B cell (primary cell): Measurements from ENCODE around the gene BAG2. TPM values are rescaled to one million over a fixed set of nuclear protein-coding genes. Genes with fewer than 3 reads are reported as not detected.
A peak's percentile ranks its signal among the peaks of the same experiment; 100 is the strongest.

Experiments
- ATAC-seq: fragments of 200-7000 bp; cut with Tn5 transposase; one replicate; pipeline ENCODE4 v1.10.0; 2021; ENCODE audit warnings: low read depth, mild to moderate bottlenecking, moderate number of reproducible peaks, moderate library complexity
- CTCF ChIA-PET: fragments of 350-600 bp; sonication (Branson Sonifier 250); formaldehyde crosslinking; loops from one replicate; lab custom pipeline; 2021; ENCODE audit warnings: antibody characterized with exemption, inconsistent platforms; lab: Charles Lee
- POLR2A ChIA-PET: fragments of 350-600 bp; sonication (Branson Sonifier 250); formaldehyde crosslinking; loops from one replicate; lab custom pipeline; 2021; ENCODE audit warnings: antibody characterized with exemption; lab: Charles Lee
- DNase-seq: peaks from one replicate; pipeline ENCODE4 v3.0.0; 2013
- H2AFZ ChIP-seq: 2 replicates; pipeline ENCODE4 v1.6.1; 2012; ENCODE audit warnings: mild to moderate bottlenecking, low read depth, low read length; ENCODE audit not compliant: insufficient read depth, poor library complexity, severe bottlenecking
- H3K27ac ChIP-seq, 2 donors: 1 replicate in 1 of 2; 2 replicates in 1 of 2; pipeline ENCODE4 v1.5.1; 2012 to 2013; ENCODE audit warnings: low read length in 2 of 2, mild to moderate bottlenecking in 2 of 2, moderate library complexity in 1 of 2
- H3K27me3 ChIP-seq, 4 experiments: fragments of 200-600 bp in 1 of 4; sonication (generic) in 1 of 4; replicated peaks in 1 of 4; 1 replicate in 2 of 4; 2 replicates in 2 of 4; pipeline versions ENCODE4 v1.6.1 to v1.7.0; 2013 to 2016; ENCODE audit warnings: low read length in 3 of 4, mild to moderate bottlenecking in 2 of 4, mixed read lengths in 1 of 4, moderate library complexity in 1 of 4; ENCODE audit not compliant: insufficient read depth in 4 of 4, control insufficient read depth in 3 of 4; ENCODE audit errors: control extremely low read depth in 1 of 4
- H3K36me3 ChIP-seq, 2 experiments: replicated peaks in 1 of 2; 1 replicate in 1 of 2; 2 replicates in 1 of 2; pipeline versions ENCODE4 v1.6.1 to v1.7.1; 2013; ENCODE audit warnings: low read length in 1 of 2; ENCODE audit not compliant: insufficient read depth in 2 of 2, control insufficient read depth in 1 of 2; ENCODE audit errors: control extremely low read depth in 1 of 2, extremely low read depth in 1 of 2
- H3K4me1 ChIP-seq, 2 donors: fragments of 200-600 bp in 1 of 2; sonication (generic) in 1 of 2; 1 replicate in 1 of 2; 2 replicates in 1 of 2; pipeline versions ENCODE4 v1.5.1 to v1.6.1; 2013 to 2017; ENCODE audit warnings: low read length in 2 of 2; ENCODE audit not compliant: control insufficient read depth in 2 of 2, insufficient read depth in 2 of 2
- H3K4me2 ChIP-seq: replicated peaks from 2 replicates; pipeline ENCODE3; 2012; ENCODE audit warnings: mild to moderate bottlenecking, low read depth, low read length; ENCODE audit not compliant: poor library complexity, severe bottlenecking
- H3K4me3 ChIP-seq, 5 experiments: fragments of 200-600 bp in 1 of 5; sonication (generic) in 1 of 5; 1 replicate in 3 of 5; 2 replicates in 2 of 5; pipeline versions ENCODE4 v1.5.1 to v1.7.0; 2011 to 2016; ENCODE audit warnings: low read length in 4 of 5, mild to moderate bottlenecking in 4 of 5, low read depth in 2 of 5, control low read depth in 1 of 5, moderate library complexity in 1 of 5; ENCODE audit not compliant: insufficient read depth in 1 of 5; ENCODE audit errors: control extremely low read depth in 1 of 5, extremely low read depth in 1 of 5
- H3K79me2 ChIP-seq: fragments of 200-600 bp; sonication (generic); one replicate; pipeline ENCODE4 v1.6.0; 2016; ENCODE audit warnings: low read length; ENCODE audit not compliant: control insufficient read depth, insufficient read depth
- H3K9ac ChIP-seq: fragments of 200-600 bp; sonication (generic); 2 replicates; pipeline ENCODE4 v1.6.1; 2017; ENCODE audit warnings: mild to moderate bottlenecking, low read length, moderate library complexity
- H3K9me3 ChIP-seq, 3 donors: one replicate each; pipeline versions ENCODE4 v1.6.1 to v1.7.1; 2013; ENCODE audit warnings: low read length in 2 of 3; ENCODE audit not compliant: control insufficient read depth in 2 of 3, insufficient read depth in 1 of 3; ENCODE audit errors: control extremely low read depth in 1 of 3
- H4K20me1 ChIP-seq: 2 replicates; pipeline ENCODE4 v1.6.0; 2012; ENCODE audit warnings: mild to moderate bottlenecking, low read length; ENCODE audit not compliant: insufficient read depth, control insufficient read depth, poor library complexity, severe bottlenecking
- H3K27ac Mint-ChIP-seq: one replicate; pipeline ENCODE4 v1.8.0; 2021; ENCODE audit warnings: mixed read lengths
- H3K27me3 Mint-ChIP-seq: one replicate; pipeline ENCODE4 v1.8.0; 2021; ENCODE audit warnings: mixed read lengths
- H3K4me1 Mint-ChIP-seq: one replicate; pipeline ENCODE4 v1.8.0; 2021; ENCODE audit warnings: mixed read lengths
- H3K4me3 Mint-ChIP-seq: one replicate; pipeline ENCODE4 v1.8.0; 2021; ENCODE audit warnings: mixed read lengths
- H3K9me3 Mint-ChIP-seq: one replicate; pipeline ENCODE4 v1.8.0; 2022; ENCODE audit warnings: mixed read lengths; ENCODE audit not compliant: insufficient read depth
- CTCF ChIP-seq: fragments of 200-600 bp; IDR thresholded peaks from one replicate; pipeline ENCODE4 v1.8.0; 2022; ENCODE audit warnings: antibody characterized with exemption, mild to moderate bottlenecking
- EZH2 ChIP-seq: IDR thresholded peaks from 2 replicates; pipeline ENCODE4 v1.6.1; 2012; ENCODE audit warnings: borderline replicate concordance, low read depth, mild to moderate bottlenecking, moderate library complexity, low read length; ENCODE audit not compliant: insufficient read depth, poor library complexity, severe bottlenecking
- WGBS: methylation state at CpG from one replicate; pipeline ENCODE4 v1.1.5; 2013; ENCODE audit warnings: missing lambda C conversion rate; ENCODE audit not compliant: insufficient coverage; 5-methylcytosine and 5-hydroxymethylcytosine counted together
- intact Hi-C: fragments of 100-400 bp; cut with micrococcal nuclease; formaldehyde crosslinking; loops from one replicate; pipeline ENCODE4 v1.10.0; 2022
- polyA plus RNA-seq: library from polyadenylated mRNA; depleted of rRNA; stranded (reverse); fragments of >200 nt; gene quantifications from 2 replicates; pipeline ENCODE4 v1.2.3, GENCODE V29; 2012
- total RNA-seq, 2 donors: library from RNA; stranded (reverse); fragments of 120-200 nt in 1 of 2; gene quantifications; 1 replicate in 1 of 2; 2 replicates in 1 of 2; pipeline versions ENCODE4 v1.2.3 to v1.2.4, GENCODE V29; 2013 to 2022

Gene BAG2
- total and polyA plus RNA-seq, 2 donors (not counting 1 experiment from before 2014, with no cell fraction given): 1.5 to 4.7 TPM

- CTCF ChIA-PET: interaction anchor here (0.7 to 1.6 kb wide), 3 partner anchors 36 to 317 kb away, joined by 3 to 9 read pairs (median 6); partner anchors contain the start of gene PRIM2
- H3K9me3 Mint-ChIP-seq: no peaks in the 10 kb centered on the region
- no peaks in the 10 kb centered on the region for H3K79me2 ChIP-seq
- peak overlapping the region; percentile 76 to 95 (median 90) for H3K4me3 ChIP-seq
- H3K9me3 ChIP-seq: no peaks in the 10 kb centered on the region
- H3K36me3 ChIP-seq: no peaks in the 10 kb centered on the region
- peak overlapping the region; percentile 96 for H2AFZ ChIP-seq
- WGBS: under 1% methylated on average over 35 of the region's 38 CpGs
- intact Hi-C loops: no loop called here
- H3K27ac Mint-ChIP-seq: peak overlapping the region; percentile 85
- H4K20me1 ChIP-seq: no peaks in the 10 kb centered on the region
- TF ChIP-seq EZH2 (no peak), CTCF (peak; percentile 59)
- peak overlapping the region; percentile 80 for H3K9ac ChIP-seq
- POLR2A ChIA-PET: interaction anchor here (1.4 kb wide), 1 partner anchor 49 kb away, joined by 4 read pairs; the partner anchor contains the start of gene BAG2
- peaks cover 0 to 15% (median 4%) of the 10 kb centered on the region in 4 experiments for H3K27me3 ChIP-seq
- ATAC-seq (peak; percentile 63), DNase-seq (peak; percentile 66)
- H3K4me2 ChIP-seq: peak overlapping the region; percentile 78
- peaks cover 10 to 13% of the 10 kb centered on the region in 2 donors for H3K4me1 ChIP-seq
- H3K27ac ChIP-seq: peak overlapping the region in 1 of 2 donors; percentile 46
- H3K4me1 Mint-ChIP-seq: peaks cover 15% of the 10 kb centered on the region
- peak overlapping the region; percentile 93 for H3K4me3 Mint-ChIP-seq
- H3K27me3 Mint-ChIP-seq: peaks cover 19% of the 10 kb centered on the region
Measured at GRCh38 chr6:57221191-57221935, 49.2 kb downstream of the BAG2 start.
